Common myeloid progenitor, CD34-positive (primary cell): ENCODE measurements around the gene DCLK1. TPM values are rescaled to one million over a fixed set of nuclear protein-coding genes. Genes with fewer than 3 reads are reported as not detected.
A peak's percentile ranks its signal among the peaks of the same experiment; 100 is the strongest.

Experiments used
- CTCF ChIA-PET: fragments of 350-600 bp; sonication (Branson Sonifier 250); formaldehyde crosslinking; loops from one replicate; lab custom pipeline; 2021; ENCODE audit warnings: antibody characterized with exemption; lab: Charles Lee
- POLR2A ChIA-PET: fragments of 350-600 bp; sonication (Branson Sonifier 250); formaldehyde crosslinking; loops from one replicate; lab custom pipeline; 2021; ENCODE audit warnings: antibody characterized with exemption; lab: Charles Lee
- DNase-seq, 3 donors: peaks; one replicate each; pipeline versions ENCODE4 v3.0.0 to v3.0.0-alpha.2; 2013
- H3K27ac ChIP-seq, 2 experiments: 1 replicate in 1 of 2; 2 replicates in 1 of 2; pipeline ENCODE4 v1.7.0; 2013; ENCODE audit warnings: inconsistent platforms in 2 of 2, low read length in 2 of 2, mild to moderate bottlenecking in 2 of 2, low read depth in 1 of 2, moderate library complexity in 1 of 2; ENCODE audit not compliant: severe bottlenecking in 2 of 2, insufficient read depth in 1 of 2, poor library complexity in 1 of 2
- H3K27me3 ChIP-seq, 5 experiments: replicated peaks in 2 of 5; 1 replicate in 3 of 5; 2 replicates in 2 of 5; pipeline versions ENCODE4 v1.6.1 to v1.7.0; 2013; ENCODE audit warnings: low read length in 4 of 5, mild to moderate bottlenecking in 2 of 5, moderate library complexity in 2 of 5, inconsistent platforms in 1 of 5; ENCODE audit not compliant: insufficient read depth in 5 of 5, control insufficient read depth in 4 of 5
- H3K36me3 ChIP-seq, 4 experiments: 1 replicate in 2 of 4; 2 replicates in 2 of 4; pipeline versions ENCODE4 v1.6.1 to v1.7.0; 2013; ENCODE audit warnings: low read length in 3 of 4, control low read depth in 1 of 4, mild to moderate bottlenecking in 1 of 4; ENCODE audit not compliant: control insufficient read depth in 4 of 4, insufficient read depth in 4 of 4
- H3K4me1 ChIP-seq, 4 experiments: 1 replicate in 3 of 4; 2 replicates in 1 of 4; pipeline versions ENCODE4 v1.6.1 to v1.7.1; 2013; ENCODE audit warnings: low read length in 3 of 4, mild to moderate bottlenecking in 3 of 4, control low read depth in 1 of 4, inconsistent platforms in 1 of 4, moderate library complexity in 1 of 4; ENCODE audit not compliant: control insufficient read depth in 4 of 4, insufficient read depth in 4 of 4; ENCODE audit errors: control extremely low read depth in 1 of 4
- H3K4me3 ChIP-seq, 7 experiments: 1 replicate in 4 of 7; 2 replicates in 3 of 7; pipeline versions ENCODE4 v1.5.1 to v1.7.0; 2013; ENCODE audit warnings: mild to moderate bottlenecking in 7 of 7, low read length in 6 of 7, moderate library complexity in 6 of 7, inconsistent platforms in 2 of 7, low read depth in 2 of 7, control low read depth in 1 of 7; ENCODE audit not compliant: insufficient read depth in 4 of 7, control insufficient read depth in 1 of 7; ENCODE audit errors: extremely low read depth in 1 of 7
- H3K9me3 ChIP-seq, 5 experiments: 1 replicate in 4 of 5; 2 replicates in 1 of 5; pipeline versions ENCODE4 v1.6.1 to v1.7.1; 2013; ENCODE audit warnings: low read length in 4 of 5, mild to moderate bottlenecking in 2 of 5, inconsistent platforms in 1 of 5, low read depth in 1 of 5, moderate library complexity in 1 of 5; ENCODE audit not compliant: control insufficient read depth in 4 of 5, insufficient read depth in 2 of 5; ENCODE audit errors: control extremely low read depth in 1 of 5
- WGBS: methylation state at CpG from one replicate; pipeline ENCODE4 v1.1.5; 2013; ENCODE audit not compliant: insufficient coverage; 5-methylcytosine and 5-hydroxymethylcytosine counted together
- polyA plus RNA-seq: library from polyadenylated mRNA; unstranded; fragments of 120-200 nt; gene quantifications from one replicate; pipeline ENCODE4 v1.2.1, GENCODE V29; 2013

DCLK1 gene
- not detected for polyA plus RNA-seq

- no peaks in the 10 kb centered on the region for H3K36me3 ChIP-seq
- no peaks in the 10 kb centered on the region for H3K9me3 ChIP-seq
- 8% methylated on average over 40 of the region's 48 CpGs for WGBS
- peak in 2 of 3 donors; percentile 15 to 33 for DNase-seq
- H3K4me3 ChIP-seq, result peak within 1 kb of the TSS in 6 of 7 experiments; percentile 11 to 64 (median 41)
- ChIA-PET CTCF (no interaction called here), POLR2A (no interaction called here)
- H3K27me3 ChIP-seq, result peaks cover 8 to 72% (median 31%) of the 10 kb centered on the region in 5 experiments
- no peak within 1 kb of the TSS for H3K27ac ChIP-seq
- H3K4me1 ChIP-seq, result peaks cover 0 to 11% (median 9%) of the 10 kb centered on the region in 4 experiments
Observed at GRCh38 chr13:36131222-36131930, at the start of gene DCLK1. TSS of gene DCLK1 (minus strand) at chr13:36131382.

GRCh38 chr13:36175621-36176020 is 44.4 kb upstream of the DCLK1 start:
- no peaks in the 10 kb centered on the region for H3K36me3 ChIP-seq
- no peaks in the 10 kb centered on the region for H3K27me3 ChIP-seq
- 100% methylated on average over 3 of the region's 5 CpGs for WGBS
- no peak overlapping the region for H3K4me3 ChIP-seq
- no peaks in the 10 kb centered on the region for H3K9me3 ChIP-seq
- no peak overlapping the region for H3K27ac ChIP-seq
- no peak for DNase-seq
- ChIA-PET POLR2A (no interaction called here), CTCF (no interaction called here)
- no peaks in the 10 kb centered on the region for H3K4me1 ChIP-seq

DNA sequence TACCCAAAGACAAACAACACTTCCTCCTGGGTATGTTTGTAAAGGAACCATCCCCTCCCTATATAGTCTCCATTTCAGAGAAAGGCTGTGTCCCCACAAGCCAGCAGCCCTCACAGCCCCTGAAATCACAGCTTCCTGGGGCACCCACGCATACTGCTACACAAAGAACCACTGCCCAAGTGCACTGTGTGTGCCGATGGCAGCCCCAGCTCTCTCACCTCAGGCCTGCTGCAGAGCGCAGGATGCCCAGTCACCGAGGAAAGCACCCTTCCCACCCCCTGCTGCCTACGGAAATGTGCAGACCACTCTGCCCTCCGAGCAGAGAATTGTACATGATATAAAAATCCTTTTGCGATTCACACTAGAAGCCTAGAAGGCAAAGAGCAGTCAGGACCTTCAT is 43.7 kb upstream of the DCLK1 start:
- Histone ChIP-seq H3K9me3 (no peaks in the 10 kb centered on the region), H3K27me3 (no peaks in the 10 kb centered on the region), H3K36me3 (no peaks in the 10 kb centered on the region), H3K4me1 (no peaks in the 10 kb centered on the region), H3K27ac (no peak overlapping the region), H3K4me3 (no peak overlapping the region)
- 66% methylated on average over 3 of the region's 7 CpGs for WGBS
- CTCF ChIA-PET, result no interaction called here
- POLR2A ChIA-PET, result no interaction called here
- no peak for DNase-seq

DNA sequence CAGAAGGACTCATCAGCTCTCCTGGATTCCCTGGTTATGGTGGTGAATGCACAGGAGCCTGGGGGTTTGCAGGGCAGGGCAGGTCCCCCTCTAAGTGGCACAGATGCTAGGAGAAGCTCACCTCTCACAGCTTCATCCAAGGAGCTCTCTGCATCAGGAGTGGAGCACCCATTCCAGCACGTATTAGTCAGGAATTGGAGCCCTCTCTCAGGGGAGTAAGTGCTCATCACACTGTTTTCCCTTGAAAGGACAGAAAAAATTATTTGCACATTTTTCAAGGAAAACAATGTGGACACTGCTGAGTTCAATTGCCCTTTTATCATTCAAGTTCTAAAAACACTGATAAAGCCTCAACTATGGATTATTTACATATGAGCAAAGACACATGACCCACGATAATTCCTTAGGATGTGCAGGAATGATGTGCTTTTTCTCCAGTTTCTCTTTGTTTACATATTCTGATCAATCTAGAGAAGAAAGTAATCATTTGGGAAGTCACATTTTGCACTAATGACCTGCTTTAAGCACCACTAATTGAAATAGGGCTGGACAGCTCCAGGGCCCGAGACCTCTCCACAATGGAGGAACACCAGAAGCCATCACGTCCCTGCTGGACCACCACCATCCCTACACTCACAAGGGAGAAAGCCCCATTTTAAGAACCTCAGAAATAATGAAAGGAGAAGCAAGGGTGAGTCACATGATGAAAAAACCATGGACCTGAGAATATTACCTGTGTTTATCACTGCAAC is 42.6 kb upstream of the DCLK1 start:
- Histone ChIP-seq H3K4me3 (no peak overlapping the region), H3K9me3 (no peaks in the 10 kb centered on the region), H3K36me3 (no peaks in the 10 kb centered on the region), H3K27ac (no peak overlapping the region), H3K27me3 (no peaks in the 10 kb centered on the region), H3K4me1 (no peaks in the 10 kb centered on the region)
- CTCF ChIA-PET, result no interaction called here
- WGBS, result 80% methylated on average over 1 of the region's 4 CpGs
- POLR2A ChIA-PET, result no interaction called here
- no peak for DNase-seq

DNA sequence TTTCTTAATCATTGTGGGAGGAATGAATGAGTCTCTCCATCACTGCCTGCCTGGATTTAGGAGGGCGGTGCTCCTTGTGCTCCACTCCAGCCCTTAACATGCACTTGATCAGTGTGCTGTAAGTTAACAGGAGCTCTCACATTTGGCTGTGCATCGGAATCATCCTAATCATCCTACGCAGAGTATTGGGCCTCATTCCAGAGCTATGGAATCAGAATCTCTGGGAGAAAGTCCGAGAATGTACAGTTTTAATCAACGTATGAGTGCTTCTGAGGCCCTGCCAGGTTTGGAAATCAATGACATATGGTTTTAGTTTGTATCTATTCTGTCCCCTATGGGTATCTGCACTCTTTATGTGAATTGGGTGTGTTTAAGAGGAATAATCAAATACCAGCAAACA is 34.9 kb upstream of the DCLK1 start:
- 95% methylated on average over 3 of the region's 5 CpGs for WGBS

DNA sequence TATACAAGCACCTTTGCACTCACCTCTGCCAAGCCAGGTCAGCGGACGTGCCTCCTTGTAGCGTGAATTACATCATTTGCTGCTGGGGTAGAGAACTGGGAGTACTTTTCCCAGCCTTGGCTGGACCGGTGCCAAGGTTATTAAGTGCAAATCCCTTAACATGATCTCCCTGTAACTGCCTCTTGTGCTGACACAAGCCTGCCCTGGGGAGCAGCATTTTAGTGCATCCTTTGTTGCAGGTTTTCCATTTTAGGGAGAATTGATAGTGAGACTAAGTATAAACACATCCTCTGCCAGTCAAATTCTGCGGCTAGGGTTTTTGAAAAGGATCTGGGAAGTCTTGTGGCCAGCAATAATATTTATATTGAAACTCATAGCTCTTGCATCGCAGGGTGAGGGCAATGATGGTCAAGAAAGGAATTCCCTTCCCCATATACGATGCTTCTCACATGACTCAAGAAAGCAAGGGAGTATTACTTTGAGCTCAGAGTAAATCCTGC is 32.7 kb upstream of the DCLK1 start:
- DNase-seq, result no peak
- POLR2A ChIA-PET, result no interaction called here
- Histone ChIP-seq H3K27ac (no peak overlapping the region), H3K36me3 (no peaks in the 10 kb centered on the region), H3K4me3 (no peak overlapping the region), H3K27me3 (peaks cover 0 to 2% (median 0%) of the 10 kb centered on the region in 5 experiments), H3K9me3 (no peaks in the 10 kb centered on the region), H3K4me1 (no peaks in the 10 kb centered on the region)
- CTCF ChIA-PET, result no interaction called here
- WGBS, result 90% methylated on average over 6 of the region's 7 CpGs

More for the DNA sequence above, 34.9 kb upstream of the DCLK1 start:
- Histone ChIP-seq H3K27ac (no peak overlapping the region), H3K27me3 (peaks cover 0 to 2% (median 0%) of the 10 kb centered on the region in 5 experiments), H3K36me3 (no peaks in the 10 kb centered on the region), H3K4me3 (no peak overlapping the region), H3K9me3 (no peaks in the 10 kb centered on the region), H3K4me1 (no peaks in the 10 kb centered on the region)
- ChIA-PET CTCF (no interaction called here), POLR2A (no interaction called here)
- no peak for DNase-seq

GRCh38 chr13:36163286-36163685 is 32.1 kb upstream of the DCLK1 start:
- H3K4me3 ChIP-seq, result no peak overlapping the region
- 95% methylated on average over 6 of the region's 6 CpGs for WGBS
- no peak for DNase-seq
- H3K4me1 ChIP-seq, result no peaks in the 10 kb centered on the region
- POLR2A ChIA-PET, result no interaction called here
- H3K27me3 ChIP-seq, result peaks cover 0 to 2% (median 0%) of the 10 kb centered on the region in 5 experiments
- CTCF ChIA-PET, result no interaction called here
- H3K9me3 ChIP-seq, result no peaks in the 10 kb centered on the region
- no peak overlapping the region for H3K27ac ChIP-seq
- no peaks in the 10 kb centered on the region for H3K36me3 ChIP-seq
